Effector CD4-positive, alpha-beta T cell (primary cell): Measurements from ENCODE around the gene FAAH.

Experiments used
- DNase-seq: peaks from one replicate; pipeline ENCODE4 v3.0.0-alpha.2; 2020

FAAH gene

GRCh38 chr1:46401154-46401913 lies 7.2 kb downstream of the FAAH start:
- DNase-seq, result no peak

GRCh38 chr1:46401964-46402626 lies 8.0 kb downstream of the FAAH start:
- no peak for DNase-seq

GRCh38 chr1:46403916-46404315 lies 9.8 kb downstream of the FAAH start:
- no peak for DNase-seq

- no peak for DNase-seq
These were observed 10.5 kb downstream of the FAAH start for GRCh38 chr1:46404482-46405196.

- no peak for DNase-seq
These were observed 11.1 kb downstream of the FAAH start for GRCh38 chr1:46405197-46405555.

- no peak for DNase-seq
These were observed 11.6 kb downstream of the FAAH start for GRCh38 chr1:46405724-46406123.

GRCh38 chr1:46406881-46407608 lies 12.9 kb downstream of the FAAH start:
- DNase-seq, result no peak

GRCh38 chr1:46407636-46408035 lies 13.5 kb downstream of the FAAH start:
- DNase-seq, result no peak

- DNase-seq, result no peak
These were observed 14.4 kb downstream of the FAAH start for GRCh38 chr1:46408356-46409062.

GRCh38 chr1:46409063-46409372 lies 14.9 kb downstream of the FAAH start:
- no peak for DNase-seq

GRCh38 chr1:46410156-46411009 lies 16.3 kb downstream of the FAAH start:
- DNase-seq, result no peak

- DNase-seq, result no peak
These were observed 16.9 kb downstream of the FAAH start for GRCh38 chr1:46411010-46411405.

GRCh38 chr1:46411601-46412341 lies 17.7 kb downstream of the FAAH start:
- DNase-seq, result no peak

- no peak for DNase-seq
These were observed 18.9 kb downstream of the FAAH start for GRCh38 chr1:46412893-46413595.

GRCh38 chr1:46413596-46413985 lies 19.5 kb downstream of the FAAH start:
- no peak for DNase-seq

- DNase-seq, result no peak
These were observed 21.4 kb downstream of the FAAH start for GRCh38 chr1:46415514-46415913.

- DNase-seq, result no peak
These were observed 24.9 kb downstream of the FAAH start for GRCh38 chr1:46418976-46419375.

- DNase-seq, result no peak
These were observed 26.4 kb downstream of the FAAH start for GRCh38 chr1:46420533-46420915.

- no peak for DNase-seq
These were observed 27.6 kb downstream of the FAAH start for GRCh38 chr1:46421739-46422138.

GRCh38 chr1:46422261-46422871 lies 28.2 kb downstream of the FAAH start:
- no peak for DNase-seq
